OCI-LY7 (cell line): ENCODE data around the gene SLC24A4.

Experiments used
- EZH2phosphoT487 ChIP-seq: fragments of 200-600 bp; sonication (generic); IDR thresholded peaks from 2 replicates; pipeline ENCODE4 v1.6.1; 2018; ENCODE audit warnings: low read depth, borderline replicate concordance, mild to moderate bottlenecking, mixed run types, antibody characterized with exemption, low read length, moderate library complexity, mixed read lengths
- TF ChIP-seq, protein P1 (sequence below): fragments of 200-600 bp; sonication (generic); conservative IDR thresholded peaks from 2 replicates; pipeline ENCODE4 v1.5.1; 2014; ENCODE audit warnings: mild to moderate bottlenecking, antibody characterized with exemption, low read length, moderate library complexity, mixed read lengths

GRCh38 chr14:92521058-92521415, 198.1 kb downstream of the SLC24A4 start:
- TF ChIP-seq, protein P1, sequence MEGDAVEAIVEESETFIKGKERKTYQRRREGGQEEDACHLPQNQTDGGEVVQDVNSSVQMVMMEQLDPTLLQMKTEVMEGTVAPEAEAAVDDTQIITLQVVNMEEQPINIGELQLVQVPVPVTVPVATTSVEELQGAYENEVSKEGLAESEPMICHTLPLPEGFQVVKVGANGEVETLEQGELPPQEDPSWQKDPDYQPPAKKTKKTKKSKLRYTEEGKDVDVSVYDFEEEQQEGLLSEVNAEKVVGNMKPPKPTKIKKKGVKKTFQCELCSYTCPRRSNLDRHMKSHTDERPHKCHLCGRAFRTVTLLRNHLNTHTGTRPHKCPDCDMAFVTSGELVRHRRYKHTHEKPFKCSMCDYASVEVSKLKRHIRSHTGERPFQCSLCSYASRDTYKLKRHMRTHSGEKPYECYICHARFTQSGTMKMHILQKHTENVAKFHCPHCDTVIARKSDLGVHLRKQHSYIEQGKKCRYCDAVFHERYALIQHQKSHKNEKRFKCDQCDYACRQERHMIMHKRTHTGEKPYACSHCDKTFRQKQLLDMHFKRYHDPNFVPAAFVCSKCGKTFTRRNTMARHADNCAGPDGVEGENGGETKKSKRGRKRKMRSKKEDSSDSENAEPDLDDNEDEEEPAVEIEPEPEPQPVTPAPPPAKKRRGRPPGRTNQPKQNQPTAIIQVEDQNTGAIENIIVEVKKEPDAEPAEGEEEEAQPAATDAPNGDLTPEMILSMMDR: no peak
- no peak for TF ChIP-seq EZH2phosphoT487
